ENCODE measurements around the gene RAB40B.

Gene RAB40B

DNA sequence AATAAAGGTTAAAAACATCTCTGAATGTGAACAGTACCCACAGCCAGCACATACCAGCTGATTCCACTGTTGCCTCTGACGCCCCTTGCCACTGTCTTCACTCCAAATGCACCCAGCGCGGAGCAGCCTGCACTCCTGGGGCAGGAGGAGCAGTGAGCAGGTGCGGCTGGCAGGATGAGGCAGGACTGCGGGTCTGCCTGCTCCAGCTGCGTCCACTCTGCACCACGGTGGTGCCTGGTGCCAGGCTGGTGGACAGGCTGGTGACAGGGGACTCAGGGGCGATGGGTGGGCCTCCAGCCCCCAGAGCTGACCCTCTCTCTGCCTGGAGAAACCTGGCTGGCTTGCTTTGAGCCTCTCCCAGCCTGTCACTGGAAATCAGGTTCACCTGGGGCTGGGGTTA is 9.4 kb downstream of the RAB40B start:
- no peak for DNase-seq

DNA sequence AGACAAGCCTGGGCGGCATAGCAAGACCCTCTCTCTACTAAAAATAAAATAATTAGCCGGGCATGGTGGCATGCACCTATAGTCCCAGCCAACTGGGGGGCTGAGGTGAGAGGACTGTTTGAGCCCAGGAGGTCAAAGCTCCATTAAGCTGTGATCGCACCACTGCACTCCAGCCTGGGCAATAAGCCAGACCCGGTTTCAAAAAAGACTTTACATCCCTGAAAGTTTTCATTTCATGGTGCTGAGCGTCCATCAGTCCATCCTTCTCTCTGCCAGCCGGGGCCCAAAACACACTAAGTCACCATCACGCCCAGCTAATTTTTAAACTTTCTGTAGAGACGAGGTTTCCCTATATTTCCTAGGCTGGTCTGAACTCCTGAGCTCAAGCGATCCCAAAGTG is 10.6 kb downstream of the RAB40B start:
- DNase-seq, result no peak

GRCh38 chr17:82687375-82687861 is 11.1 kb downstream of the RAB40B start:
- no peak for DNase-seq

DNA sequence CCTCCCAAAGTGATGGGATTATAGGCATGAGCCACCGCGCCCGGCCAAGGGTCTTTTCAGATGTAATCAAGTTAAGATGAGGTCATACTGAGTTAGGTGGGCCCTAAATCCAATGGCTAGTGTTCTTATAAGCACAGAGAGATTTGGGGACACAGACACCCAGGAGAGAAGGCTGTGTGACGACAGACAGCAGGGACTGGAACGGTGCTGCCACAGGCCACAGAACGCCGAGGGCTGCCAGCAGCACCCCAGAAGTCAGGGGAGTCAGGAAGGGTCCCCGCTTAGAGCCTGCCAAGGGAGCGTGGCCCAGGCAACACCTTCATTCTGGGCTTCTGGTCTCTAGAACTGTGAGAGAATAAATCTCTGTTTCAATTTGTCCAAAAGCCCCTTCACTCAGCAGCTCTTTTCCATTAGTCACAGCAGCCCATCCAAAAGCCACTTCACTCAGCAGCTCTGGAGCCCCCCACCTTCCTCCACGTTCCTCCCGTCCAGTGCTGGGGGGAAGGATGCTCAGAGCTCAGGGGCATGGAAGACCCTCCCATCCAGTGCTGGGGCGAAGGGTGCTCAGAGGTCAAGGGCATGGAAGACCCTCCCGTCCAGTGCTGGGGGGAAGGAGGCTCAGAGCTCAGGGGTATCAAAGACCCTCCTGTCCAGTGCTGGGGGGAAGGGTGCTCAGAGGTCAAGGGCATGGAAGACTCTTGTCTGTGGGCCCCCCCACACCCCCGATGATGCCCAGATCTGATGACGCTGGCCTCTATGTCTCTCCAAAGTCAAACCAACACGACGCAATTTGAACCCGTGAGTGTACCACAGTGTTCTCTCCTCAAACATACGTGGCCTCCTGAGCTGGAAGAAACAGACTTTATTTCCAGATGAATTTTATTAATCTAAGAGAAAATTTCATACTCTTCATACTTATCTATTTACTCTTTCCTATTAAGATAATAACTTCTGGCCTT is 11.9 kb downstream of the RAB40B start:
- DNase-seq, result no peak

DNA sequence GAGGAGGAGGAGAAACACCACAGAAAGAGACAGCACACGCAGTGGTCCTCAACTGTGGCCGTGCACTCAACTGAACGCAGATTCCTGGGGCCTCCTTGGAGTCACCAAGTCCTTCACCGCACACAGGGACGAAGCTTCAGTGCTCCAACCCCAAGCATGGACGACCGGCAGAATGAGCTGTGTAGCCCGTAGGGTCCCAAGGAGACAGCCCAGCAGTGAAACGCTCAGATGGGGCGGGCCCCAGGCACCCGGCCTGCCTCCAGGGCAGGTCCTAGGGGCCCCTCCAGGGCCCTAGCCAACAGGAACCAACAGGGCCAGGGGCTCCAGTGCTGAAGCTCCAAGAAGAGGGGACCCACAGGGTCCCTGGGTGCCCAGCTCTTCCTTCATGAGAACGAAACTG is 13.2 kb downstream of the RAB40B start:
- DNase-seq, result no peak

DNA sequence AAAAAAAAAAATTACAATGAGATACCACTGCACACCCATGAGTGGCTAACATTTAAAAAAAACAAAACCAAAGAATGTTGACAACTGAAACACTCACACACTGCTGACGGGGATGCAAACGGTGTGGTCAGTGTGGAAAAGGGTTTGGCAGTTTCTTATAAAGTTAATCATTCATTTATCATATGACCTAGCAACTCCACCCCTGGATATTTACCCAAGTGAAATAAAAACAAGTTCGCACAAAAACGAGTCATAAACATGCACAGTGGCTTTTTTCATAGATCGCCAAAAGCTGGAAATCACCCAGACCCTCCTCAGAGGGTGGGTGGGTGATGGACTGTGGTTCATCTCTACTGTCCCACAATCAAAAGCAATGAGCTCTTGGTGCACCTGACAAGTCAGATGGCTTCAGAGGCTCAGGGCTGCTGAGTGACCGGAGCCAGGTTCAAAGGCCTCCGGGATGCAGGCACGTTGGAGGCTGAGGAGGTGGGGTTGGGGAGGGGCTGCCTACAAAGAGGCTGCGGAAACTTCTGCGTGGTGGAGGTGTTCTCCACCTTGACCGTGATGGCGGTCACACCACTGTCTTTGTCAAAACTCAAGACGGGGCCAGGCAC is 14.2 kb downstream of the RAB40B start:
- no peak for DNase-seq

- DNase-seq, result no peak
These were observed 15.0 kb downstream of the RAB40B start for GRCh38 chr17:82683534-82683933.

- DNase-seq, result no peak
These were observed 17.0 kb downstream of the RAB40B start for GRCh38 chr17:82681547-82681946.

DNA sequence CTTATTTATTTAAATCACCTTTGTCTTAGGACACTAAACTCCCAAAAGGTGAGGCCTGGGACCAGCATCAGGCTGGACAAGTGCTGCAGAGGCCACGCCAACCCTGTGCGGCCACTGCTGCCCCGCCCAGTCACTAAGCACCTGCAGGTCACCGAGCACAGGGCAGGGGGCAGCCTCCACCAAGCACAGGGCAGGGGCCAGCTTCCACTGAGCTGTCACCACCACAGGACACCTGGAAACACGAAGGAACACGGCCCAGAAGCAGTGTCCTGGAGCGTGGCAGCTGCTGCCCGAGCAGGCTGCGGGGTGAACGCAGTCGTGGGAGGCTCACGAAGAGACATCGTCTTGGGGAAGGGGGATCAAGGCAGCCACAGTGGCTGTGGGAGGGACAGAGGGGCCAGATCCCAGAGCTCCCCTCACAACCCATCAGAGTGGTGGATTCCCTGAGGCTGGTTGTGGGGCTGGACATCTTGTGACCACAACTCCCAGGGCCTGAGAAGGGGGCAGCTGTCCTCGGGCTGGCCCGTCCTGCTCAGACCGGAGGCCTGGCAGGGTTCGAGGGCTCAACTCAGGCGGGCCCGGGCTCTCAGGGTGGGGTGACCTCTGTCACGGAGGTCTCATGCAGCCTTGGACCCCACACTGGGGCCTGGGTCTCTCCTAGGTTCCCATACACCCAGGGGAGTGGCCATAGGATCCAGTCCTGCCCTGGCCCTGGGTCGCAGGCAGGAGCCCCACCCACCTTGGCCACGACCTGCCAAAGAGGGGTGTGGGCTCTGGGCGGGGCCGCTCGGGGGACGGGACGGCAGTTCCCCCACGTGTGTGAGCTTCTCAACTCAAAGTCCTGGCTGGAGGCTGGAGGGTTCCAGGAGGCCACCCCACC is 18.7 kb downstream of the RAB40B start:
- no peak for DNase-seq

- no peak for DNase-seq
These were observed 20.1 kb downstream of the RAB40B start for GRCh38 chr17:82678265-82678891.

- DNase-seq, result no peak
These were observed 21.1 kb downstream of the RAB40B start for GRCh38 chr17:82677353-82677925.

DNA sequence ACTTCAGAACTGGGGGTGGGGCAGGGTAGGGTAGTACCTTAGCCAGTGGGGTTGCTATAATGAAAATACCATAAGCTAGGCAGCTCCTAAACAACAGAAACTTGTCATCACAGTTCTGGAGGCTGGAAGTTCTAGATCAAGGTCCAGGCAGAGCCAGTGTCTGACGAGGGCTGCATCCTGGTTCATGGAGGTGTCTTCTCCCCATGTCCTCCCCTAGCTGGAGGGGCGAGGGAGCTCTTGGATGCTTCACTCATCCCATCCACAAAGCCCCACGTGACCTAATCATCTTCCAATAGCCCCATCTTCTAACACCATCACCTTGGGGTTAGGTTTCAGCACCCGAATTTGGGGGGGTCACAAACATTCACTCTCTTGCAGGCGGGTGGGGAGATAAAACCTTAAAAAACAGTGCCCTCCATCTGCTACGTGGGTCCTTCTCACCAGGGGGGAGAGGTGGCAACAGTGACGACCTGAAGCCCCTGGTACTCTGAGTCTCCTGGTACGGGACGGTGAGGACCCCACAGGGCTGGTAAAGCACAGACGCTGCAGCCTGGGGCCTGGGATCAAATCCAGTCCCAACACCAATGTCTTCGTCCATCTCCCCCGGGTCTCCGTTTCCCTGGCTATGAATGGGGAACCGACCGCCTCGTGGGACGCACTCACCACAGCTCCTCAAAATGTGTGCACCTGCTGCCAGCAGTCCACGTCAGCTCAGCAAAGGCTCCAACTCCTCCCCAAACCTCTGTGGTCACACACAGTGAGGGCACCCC is 22.8 kb downstream of the RAB40B start:
- DNase-seq, result no peak

- no peak for DNase-seq
These were observed 23.6 kb downstream of the RAB40B start for GRCh38 chr17:82674656-82675475.

GRCh38 chr17:82670661-82671450 is 27.6 kb downstream of the RAB40B start:
- no peak for DNase-seq

GRCh38 chr17:82668631-82669099 is 29.8 kb downstream of the RAB40B start:
- no peak for DNase-seq

- no peak for DNase-seq
These were observed 30.4 kb downstream of the RAB40B start for GRCh38 chr17:82668024-82668630.

DNA sequence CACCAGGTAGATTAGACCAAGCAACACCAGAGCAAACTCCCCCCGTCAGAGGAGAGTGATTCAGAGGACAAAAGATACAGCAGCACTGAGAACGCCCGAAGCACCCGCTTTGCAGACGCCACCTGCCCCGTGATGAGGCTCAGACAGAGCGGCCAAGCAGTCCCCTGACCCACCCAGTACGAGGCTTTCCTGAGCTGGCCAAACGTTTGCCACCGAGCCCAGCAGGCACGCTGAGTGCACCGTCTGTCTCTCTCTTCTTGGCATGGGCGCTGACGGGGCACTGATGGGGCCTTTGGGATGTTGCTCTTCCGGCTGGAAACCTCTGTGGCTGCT is 30.9 kb downstream of the RAB40B start:
- no peak for DNase-seq

GRCh38 chr17:82666931-82667667 is 31.4 kb downstream of the RAB40B start:
- no peak for DNase-seq

GRCh38 chr17:82665891-82666290 is 32.6 kb downstream of the RAB40B start:
- no peak for DNase-seq

Measured in NCI-H1105 treated with DMSO at 0.1 percent for 48 hours (cell line).